Activated T-cell treated with anti-CD3 and anti-CD28 coated beads, Interleukin-2, amount 50 U/mL, for 72 hours (primary cell): ENCODE data around the gene AURKAIP1. TPM values are rescaled to one million over a fixed set of nuclear protein-coding genes. Genes with fewer than 3 reads are reported as not detected.
"Not testable (repeated sequence)": the region's sequence is repeated elsewhere in the genome, so short reads cannot be mapped to it uniquely, and the experiment has no call there.

Source experiments
- ATAC-seq, 2 donors: fragments of 150-1000 bp; cut with Tn5 transposase; replicated peaks in 1 of 2; 2 replicates each; pipeline ENCODE4 v1.10.0; 2021; ENCODE audit warnings: moderate library complexity in 2 of 2, mild to moderate bottlenecking in 1 of 2
- DNase-seq, 2 donors: peaks; one replicate each; pipeline ENCODE4 v3.0.0; 2021 to 2022; ENCODE audit warnings: mixed read lengths in 1 of 2
- H3K27ac Mint-ChIP-seq: one replicate; pipeline ENCODE4 v1.8.0; 2022; ENCODE audit warnings: mild to moderate bottlenecking, moderate library complexity, mixed read lengths
- H3K27me3 Mint-ChIP-seq: one replicate; pipeline ENCODE4 v1.8.0; 2022; ENCODE audit warnings: low read depth, mixed read lengths
- H3K36me3 Mint-ChIP-seq, 2 donors: one replicate each; pipeline ENCODE4 v1.8.0; 2022; ENCODE audit warnings: mixed read lengths in 2 of 2, mild to moderate bottlenecking in 1 of 2; ENCODE audit not compliant: insufficient read depth in 2 of 2
- H3K4me1 Mint-ChIP-seq: one replicate; pipeline ENCODE4 v1.8.0; 2022; ENCODE audit warnings: low read depth, mixed read lengths
- H3K4me3 Mint-ChIP-seq, 2 donors: one replicate each; pipeline ENCODE4 v1.8.0; 2022; ENCODE audit warnings: mild to moderate bottlenecking in 2 of 2, mixed read lengths in 2 of 2, moderate library complexity in 2 of 2
- H3K9me3 Mint-ChIP-seq, 2 donors: one replicate each; pipeline ENCODE4 v1.8.0; 2022; ENCODE audit warnings: mixed read lengths in 2 of 2
- total RNA-seq, 2 donors: library from RNA; stranded (reverse); gene quantifications; one replicate each; pipeline ENCODE4 v1.2.3, GENCODE V29; 2022

The AURKAIP1 gene
- total RNA-seq, 2 donors from 2014 or later: 92.4 to 97.7 TPM

DNA sequence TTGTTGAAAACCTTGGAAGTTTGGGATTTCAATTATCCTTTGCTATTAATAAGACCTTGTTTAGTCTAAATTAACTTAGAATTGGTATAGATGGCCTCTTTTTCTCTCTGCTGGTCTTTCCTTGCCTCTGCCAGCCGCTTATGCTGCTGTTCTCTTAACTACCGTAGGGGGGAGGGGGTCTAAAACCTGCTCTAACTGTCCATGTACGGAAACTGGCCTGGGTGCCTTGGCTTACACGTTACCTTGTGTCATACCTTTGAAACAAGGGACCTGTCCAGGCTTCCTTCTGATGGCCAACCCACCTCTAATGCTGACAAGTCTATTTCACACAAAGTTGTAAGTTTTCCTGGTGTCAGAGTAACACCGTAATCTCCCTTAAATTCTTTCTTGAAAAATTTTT lies 42.4 kb upstream of the AURKAIP1 start:
- Mint-ChIP-seq H3K4me3 (peak overlapping the region in 1 of 2 donors; percentile 45), H3K4me1 (peaks cover 23% of the 10 kb centered on the region), H3K27ac (peak overlapping the region; percentile 5)
- H3K36me3 Mint-ChIP-seq, H3K27me3 Mint-ChIP-seq, H3K9me3 Mint-ChIP-seq, ATAC-seq, DNase-seq: not testable (repeated sequence)

- H3K27ac Mint-ChIP-seq: no peak overlapping the region
- H3K27me3 Mint-ChIP-seq: no peaks in the 10 kb centered on the region
Measured at GRCh38 chr1:1415751-1416150, 40.7 kb upstream of the AURKAIP1 start.

DNA sequence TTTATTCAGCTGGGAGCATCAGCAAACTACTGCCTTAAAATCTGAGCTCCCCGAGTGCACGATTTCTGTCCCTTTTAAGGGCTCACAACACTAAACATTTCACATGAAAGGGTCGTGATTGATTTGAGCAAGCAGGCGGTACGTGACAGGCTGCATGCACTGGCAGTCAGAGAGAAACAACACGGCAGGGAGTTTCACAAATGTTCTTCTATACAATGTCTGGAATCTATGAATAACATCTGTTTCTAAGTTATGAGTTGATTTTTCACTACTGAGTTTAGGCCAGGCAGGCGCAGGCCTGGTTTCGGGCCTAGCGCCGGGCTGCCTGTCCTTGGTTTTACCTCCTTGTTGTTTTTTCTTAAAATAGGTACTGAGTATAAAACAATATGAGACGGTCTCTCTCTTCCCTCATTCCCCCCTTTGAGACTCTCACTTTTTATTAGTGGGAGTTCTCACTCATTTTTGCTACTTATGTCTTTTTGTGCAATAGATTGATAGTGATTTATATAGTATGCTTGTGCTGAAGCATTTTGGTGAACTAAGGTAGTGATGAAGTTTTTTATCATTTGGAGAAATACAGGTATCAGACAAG lies 37.4 kb upstream of the AURKAIP1 start:
- not testable (repeated sequence) for H3K4me3 Mint-ChIP-seq, H3K36me3 Mint-ChIP-seq

More at GRCh38 chr1:1415751-1416150, 40.7 kb upstream of the AURKAIP1 start:
- H3K9me3 Mint-ChIP-seq: no peaks in the 10 kb centered on the region
- H3K4me1 Mint-ChIP-seq: peaks cover 25% of the 10 kb centered on the region
- ATAC-seq (no peak), DNase-seq (no peak)
- H3K36me3 Mint-ChIP-seq: no peaks in the 10 kb centered on the region
- H3K4me3 Mint-ChIP-seq: no peak overlapping the region

DNA sequence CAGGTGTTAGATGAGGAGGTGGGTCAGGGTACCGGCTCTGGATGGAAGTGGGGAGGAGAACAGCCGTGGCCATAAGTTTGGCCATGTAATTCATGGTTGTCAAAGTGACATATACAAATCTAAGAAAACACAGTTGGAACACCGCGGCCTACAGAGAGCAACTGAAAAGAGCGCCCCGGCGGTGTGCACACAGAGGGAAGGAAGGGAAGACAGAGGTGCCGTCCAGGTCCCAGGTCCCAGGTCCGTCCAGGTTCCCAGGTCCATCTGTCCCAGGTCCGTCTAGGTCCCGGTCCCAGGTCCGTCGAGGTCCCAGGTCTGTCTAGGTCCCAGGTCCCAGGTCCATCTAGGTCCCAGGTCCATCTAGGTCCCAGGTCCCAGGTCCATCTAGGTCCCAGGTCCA lies 36.6 kb upstream of the AURKAIP1 start:
- Mint-ChIP-seq H3K36me3 (peaks cover 0 to 2% of the 10 kb centered on the region in 2 donors), H3K4me1 (peaks cover 24% of the 10 kb centered on the region), H3K27me3 (no peaks in the 10 kb centered on the region), H3K9me3 (no peaks in the 10 kb centered on the region), H3K4me3 (no peak overlapping the region), H3K27ac (no peak overlapping the region)
- DNase-seq (no peak), ATAC-seq (no peak)

More for the DNA sequence above, 37.4 kb upstream of the AURKAIP1 start:
- peak overlapping the region; percentile 91 for H3K27ac Mint-ChIP-seq
- H3K9me3 Mint-ChIP-seq, DNase-seq, ATAC-seq, H3K27me3 Mint-ChIP-seq: not testable (repeated sequence)
- H3K4me1 Mint-ChIP-seq: peaks cover 25% of the 10 kb centered on the region

GRCh38 chr1:1410238-1410637 lies 35.2 kb upstream of the AURKAIP1 start:
- ATAC-seq, H3K27ac Mint-ChIP-seq, H3K4me3 Mint-ChIP-seq, H3K9me3 Mint-ChIP-seq, H3K27me3 Mint-ChIP-seq, DNase-seq: not testable (repeated sequence)
- peaks cover 4 to 12% of the 10 kb centered on the region in 2 donors for H3K36me3 Mint-ChIP-seq
- H3K4me1 Mint-ChIP-seq: peaks cover 37% of the 10 kb centered on the region

GRCh38 chr1:1407636-1408318 lies 32.8 kb upstream of the AURKAIP1 start:
- ATAC-seq (peak; percentile 22 to 29), DNase-seq (peak; percentile 28 to 41)
- Mint-ChIP-seq H3K4me1 (peaks cover 56% of the 10 kb centered on the region), H3K27me3 (no peaks in the 10 kb centered on the region), H3K36me3 (peaks cover 4 to 23% of the 10 kb centered on the region in 2 donors), H3K4me3 (peak overlapping the region; percentile 90 to 95), H3K27ac (peak overlapping the region; percentile 34), H3K9me3 (no peaks in the 10 kb centered on the region)

GRCh38 chr1:1406821-1407635 lies 32.0 kb upstream of the AURKAIP1 start, which contains the start of gene MRPL20:
TSS of gene MRPL20 (minus strand) at chr1:1407293. CDS start at chr1:1407217, 76 bp downstream.
- Mint-ChIP-seq H3K4me3 (peak within 1 kb of the TSS; percentile 90 to 95), H3K9me3 (no peaks in the 10 kb centered on the region), H3K27ac (peak within 1 kb of the TSS; percentile 77), H3K36me3 (peaks cover 4 to 24% of the 10 kb centered on the region in 2 donors), H3K27me3 (no peaks in the 10 kb centered on the region), H3K4me1 (peaks cover 55% of the 10 kb centered on the region)
- DNase-seq: peak; percentile 97
- peak; percentile 98 for ATAC-seq

DNA sequence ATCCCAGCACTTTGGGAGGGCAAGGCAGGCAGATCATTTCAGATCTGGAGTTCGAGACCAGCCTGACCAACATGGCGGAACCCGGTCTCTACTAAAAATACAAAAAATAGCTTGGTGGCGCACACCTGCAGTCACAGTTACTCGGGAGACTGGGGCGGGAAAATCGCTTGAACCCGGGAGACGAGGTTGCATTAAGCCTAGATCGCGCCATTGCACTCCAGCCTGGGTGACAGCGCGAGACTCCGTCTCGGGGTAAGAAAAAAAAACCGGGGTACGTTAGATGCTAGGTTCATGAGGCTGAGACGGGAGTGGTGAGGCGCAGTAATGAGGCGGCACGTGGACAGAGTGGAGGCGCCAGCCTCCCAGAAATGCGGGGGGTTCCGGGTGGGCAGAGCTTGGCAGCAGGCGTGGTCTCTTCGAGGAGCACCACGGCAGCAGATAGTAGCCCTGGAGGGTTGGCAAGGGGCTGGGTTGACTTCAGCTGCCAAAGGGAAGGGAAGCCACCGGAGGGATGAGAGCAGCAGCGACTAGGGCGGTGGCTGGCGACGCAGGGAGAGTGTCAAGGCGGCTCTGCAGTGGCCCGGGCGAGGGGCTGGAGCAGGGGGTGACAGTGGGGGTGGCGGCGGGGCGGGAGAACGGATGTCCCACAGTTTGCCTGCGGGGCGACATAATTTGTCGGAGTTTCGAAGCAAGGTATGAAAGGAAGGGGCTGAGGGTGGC lies 31.3 kb upstream of the AURKAIP1 start:
- Mint-ChIP-seq H3K4me3 (peak overlapping the region; percentile 77 to 95), H3K9me3 (no peaks in the 10 kb centered on the region), H3K36me3 (peaks cover 4 to 27% of the 10 kb centered on the region in 2 donors), H3K4me1 (peaks cover 62% of the 10 kb centered on the region), H3K27ac (peak overlapping the region; percentile 77), H3K27me3 (no peaks in the 10 kb centered on the region)
- ATAC-seq (no peak), DNase-seq (no peak)

DNA sequence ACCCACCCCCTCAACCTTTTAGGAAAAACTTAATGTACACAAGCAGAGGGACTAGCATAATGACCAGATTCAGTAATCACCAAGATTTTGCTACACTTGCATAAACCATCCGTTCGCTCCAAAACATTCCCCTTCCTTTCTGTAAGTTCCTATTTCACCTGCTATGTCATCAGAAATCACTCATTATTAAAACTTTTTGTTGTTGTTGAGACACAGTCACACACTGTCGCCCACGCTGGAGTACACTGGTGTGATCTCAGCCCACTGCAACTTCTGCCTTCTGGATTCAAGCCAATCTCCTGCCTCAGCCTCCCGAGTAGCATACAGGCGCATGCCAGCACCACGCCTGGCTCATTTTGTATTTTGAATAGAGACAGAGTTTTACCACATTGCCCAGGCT lies 28.6 kb upstream of the AURKAIP1 start:
- Mint-ChIP-seq H3K27me3 (no peaks in the 10 kb centered on the region), H3K27ac (peak overlapping the region; percentile 78), H3K4me1 (peaks cover 61% of the 10 kb centered on the region)

GRCh38 chr1:1402901-1403392 lies 27.9 kb upstream of the AURKAIP1 start:
- not testable (repeated sequence) for DNase-seq, H3K9me3 Mint-ChIP-seq, ATAC-seq, H3K27me3 Mint-ChIP-seq, H3K4me3 Mint-ChIP-seq
- H3K36me3 Mint-ChIP-seq: peaks cover 15 to 33% of the 10 kb centered on the region in 2 donors
- H3K4me1 Mint-ChIP-seq: peaks cover 60% of the 10 kb centered on the region
- H3K27ac Mint-ChIP-seq: peak overlapping the region; percentile 78

More for the DNA sequence above, 28.6 kb upstream of the AURKAIP1 start:
- ATAC-seq (no peak), DNase-seq (no peak)
- Mint-ChIP-seq H3K9me3 (no peaks in the 10 kb centered on the region), H3K36me3 (peaks cover 12 to 30% of the 10 kb centered on the region in 2 donors), H3K4me3 (no peak overlapping the region)

DNA sequence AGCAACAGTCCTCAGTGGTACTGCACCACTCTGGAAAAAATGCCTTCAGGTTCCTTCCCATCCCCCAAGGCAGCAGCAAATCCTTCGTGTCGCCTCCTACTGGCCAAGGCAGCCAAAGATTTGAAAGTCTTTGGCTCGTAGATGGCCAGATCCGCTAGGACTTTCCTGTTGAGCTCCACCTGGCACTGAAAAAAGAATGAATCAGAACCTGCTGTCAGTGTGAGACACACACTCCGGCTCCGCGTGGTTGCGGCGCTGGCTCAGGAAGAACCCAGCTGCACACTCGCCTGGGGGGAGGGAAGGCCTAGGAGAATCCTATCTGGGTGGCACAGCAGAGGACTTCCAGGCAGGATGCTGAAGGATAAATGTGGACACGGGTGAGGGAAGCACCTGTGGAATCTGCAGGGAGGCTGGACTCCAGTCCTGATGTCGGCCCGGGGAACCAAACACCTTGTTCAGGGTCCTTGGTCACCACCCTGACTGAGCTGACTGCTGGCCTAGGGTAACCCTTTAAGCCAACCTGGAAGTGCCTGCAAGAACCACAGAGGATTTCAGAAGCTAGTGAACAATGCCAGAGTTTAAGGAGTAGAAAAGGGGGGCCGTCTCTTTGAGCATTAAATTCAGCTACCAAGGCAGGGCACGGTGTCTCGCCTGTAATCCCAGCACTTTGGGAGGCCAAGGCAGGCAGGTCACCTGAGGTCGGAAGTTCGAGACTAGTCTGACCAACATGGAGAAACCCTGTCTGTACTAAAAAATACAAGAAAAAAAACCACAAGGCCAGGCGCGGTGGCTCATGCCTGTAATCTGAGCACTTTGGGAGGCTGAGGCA lies 27.3 kb upstream of the AURKAIP1 start:
- DNase-seq: peak in 1 of 2 donors; percentile 47
- Mint-ChIP-seq H3K9me3 (no peaks in the 10 kb centered on the region), H3K27ac (no peak overlapping the region), H3K4me1 (peaks cover 67% of the 10 kb centered on the region), H3K27me3 (no peaks in the 10 kb centered on the region), H3K4me3 (no peak overlapping the region), H3K36me3 (peaks cover 15 to 33% of the 10 kb centered on the region in 2 donors)
- no peak for ATAC-seq
